T-helper 2 cell treated with Interferon-gamma antibody and Interleukin-4, amounts not matched to agents 100 ng/mL and 5 ng/mL, for 36 hours (primary cell): Measurements from ENCODE around the gene AFF3. TPM values are rescaled to one million over a fixed set of nuclear protein-coding genes. Genes with fewer than 3 reads are reported as not detected.
"Not testable (repeated sequence)": the region's sequence is repeated elsewhere in the genome, so short reads cannot be mapped to it uniquely, and the experiment has no call there.

ENCODE experiments used
- intact Hi-C: fragments of 100-400 bp; cut with micrococcal nuclease; formaldehyde crosslinking; loops from one replicate; pipeline ENCODE4 v1.15.1; 2023
- total RNA-seq: library from RNA; stranded (reverse); gene quantifications from 2 replicates; pipeline ENCODE4 v1.2.3, GENCODE V29; 2022

The AFF3 gene
- total RNA-seq, 1 donor from 2014 or later, result 6.0 TPM

- intact Hi-C loops, result no loop called here
Measured at GRCh38 chr2:100145893-100146656, 3.7 kb upstream of the AFF3 start.

- intact Hi-C loops, result no loop called here
Measured at GRCh38 chr2:100143286-100143685, 896 bp upstream of the AFF3 start.

- intact Hi-C loops, result no loop called here
Measured at GRCh38 chr2:100141906-100142305, 484 bp downstream of the AFF3 start.

GRCh38 chr2:100140582-100140981 lies 1.8 kb downstream of the AFF3 start:
- intact Hi-C loops, result no loop called here

GRCh38 chr2:100137866-100138570 lies 4.4 kb downstream of the AFF3 start:
- intact Hi-C loops, result no loop called here

- intact Hi-C loops, result no loop called here
Measured at GRCh38 chr2:100137318-100137717, 5.1 kb downstream of the AFF3 start.

- intact Hi-C loops, result no loop called here
Measured at GRCh38 chr2:100136310-100136709, 6.1 kb downstream of the AFF3 start.

- intact Hi-C loops, result no loop called here
Measured at GRCh38 chr2:100135415-100135814, 7.0 kb downstream of the AFF3 start.

- intact Hi-C loops, result no loop called here
Measured at GRCh38 chr2:100130595-100131391, 11.6 kb downstream of the AFF3 start.

GRCh38 chr2:100126897-100127401 lies 15.4 kb downstream of the AFF3 start:
- intact Hi-C loops, result no loop called here

- intact Hi-C loops, result no loop called here
Measured at GRCh38 chr2:100126201-100126600, 16.2 kb downstream of the AFF3 start.

- intact Hi-C loops, result no loop called here
Measured at GRCh38 chr2:100125626-100126025, 16.8 kb downstream of the AFF3 start.

GRCh38 chr2:100124761-100125160 lies 17.6 kb downstream of the AFF3 start:
- intact Hi-C loops, result no loop called here

- intact Hi-C loops, result no loop called here
Measured at GRCh38 chr2:100121124-100121718, 21.2 kb downstream of the AFF3 start.

- intact Hi-C loops, result no loop called here
Measured at GRCh38 chr2:100119235-100119634, 23.2 kb downstream of the AFF3 start.

- intact Hi-C loops, result no loop called here
Measured at GRCh38 chr2:100113990-100114433, 28.4 kb downstream of the AFF3 start.

GRCh38 chr2:100110614-100111000 lies 31.8 kb downstream of the AFF3 start:
- intact Hi-C loops, result no loop called here

GRCh38 chr2:100109986-100110613 lies 32.3 kb downstream of the AFF3 start:
- intact Hi-C loops, result no loop called here

GRCh38 chr2:100108648-100109020 lies 33.8 kb downstream of the AFF3 start:
- intact Hi-C loops, result not testable (repeated sequence)

- intact Hi-C loops, result no loop called here
Measured at GRCh38 chr2:100107906-100108647, 34.3 kb downstream of the AFF3 start.
